ENCODE measurements around the gene INTS14.
A peak's percentile ranks its signal among the peaks of the same experiment; 100 is the strongest.

INTS14 gene

GRCh38 chr15:65645392-65645791 is 34.5 kb upstream of the INTS14 start:
- no peak overlapping the region for H3K4me3 Mint-ChIP-seq
- peaks cover 9% of the 10 kb centered on the region for H3K36me3 Mint-ChIP-seq (ENCODE audit: low read depth)
- peaks cover 5% of the 10 kb centered on the region for H3K4me1 Mint-ChIP-seq
- H3K9me3 Mint-ChIP-seq = no peaks in the 10 kb centered on the region
- no peak overlapping the region for H3K27ac Mint-ChIP-seq
- TF ChIP-seq CTCF (IDR thresholded peaks at IDR 0.05; ENCODE audit: unreplicated experiment in 3 of 3) = no peak
- no peaks in the 10 kb centered on the region for H3K27me3 Mint-ChIP-seq (ENCODE audit: low read depth)

- no peak for TF ChIP-seq CTCF (IDR thresholded peaks at IDR 0.05; ENCODE audit: unreplicated experiment in 3 of 3)
- Mint-ChIP-seq H3K36me3 (ENCODE audit: low read depth) (peaks cover 4% of the 10 kb centered on the region), H3K4me1 (peaks cover 5% of the 10 kb centered on the region), H3K27me3 (ENCODE audit: low read depth) (peaks cover 4% of the 10 kb centered on the region), H3K27ac (no peak overlapping the region), H3K4me3 (no peak overlapping the region), H3K9me3 (no peaks in the 10 kb centered on the region)
Measured at GRCh38 chr15:65644282-65644681, 33.4 kb upstream of the INTS14 start.

GRCh38 chr15:65642594-65642993 is 31.7 kb upstream of the INTS14 start:
- peaks cover 4% of the 10 kb centered on the region for H3K36me3 Mint-ChIP-seq (ENCODE audit: low read depth)
- no peak overlapping the region for H3K27ac Mint-ChIP-seq
- no peak overlapping the region for H3K4me3 Mint-ChIP-seq
- peaks cover 14% of the 10 kb centered on the region for H3K4me1 Mint-ChIP-seq
- peaks cover 7% of the 10 kb centered on the region for H3K27me3 Mint-ChIP-seq (ENCODE audit: low read depth)
- no peak for TF ChIP-seq CTCF (IDR thresholded peaks at IDR 0.05; ENCODE audit: unreplicated experiment in 3 of 3)
- H3K9me3 Mint-ChIP-seq = no peaks in the 10 kb centered on the region

GRCh38 chr15:65641768-65642475 is 31.0 kb upstream of the INTS14 start:
- H3K27ac Mint-ChIP-seq = no peak overlapping the region
- H3K27me3 Mint-ChIP-seq (ENCODE audit: low read depth) = peaks cover 7% of the 10 kb centered on the region
- TF ChIP-seq CTCF (IDR thresholded peaks at IDR 0.05; ENCODE audit: unreplicated experiment in 3 of 3) = no peak

GRCh38 chr15:65639509-65639908 is 28.6 kb upstream of the INTS14 start:
- H3K27ac Mint-ChIP-seq = no peak overlapping the region
- H3K36me3 Mint-ChIP-seq (ENCODE audit: low read depth) = no peaks in the 10 kb centered on the region
- H3K27me3 Mint-ChIP-seq (ENCODE audit: low read depth) = peaks cover 7% of the 10 kb centered on the region
- peaks cover 11% of the 10 kb centered on the region for H3K4me1 Mint-ChIP-seq
- H3K4me3 Mint-ChIP-seq = no peak overlapping the region
- no peak for TF ChIP-seq CTCF (IDR thresholded peaks at IDR 0.05; ENCODE audit: unreplicated experiment in 3 of 3)
- H3K9me3 Mint-ChIP-seq = no peaks in the 10 kb centered on the region

More at GRCh38 chr15:65641768-65642475, 31.0 kb upstream of the INTS14 start:
- Mint-ChIP-seq H3K36me3 (ENCODE audit: low read depth) (peaks cover 4% of the 10 kb centered on the region), H3K4me3 (no peak overlapping the region), H3K4me1 (peaks cover 16% of the 10 kb centered on the region), H3K9me3 (no peaks in the 10 kb centered on the region)

GRCh38 chr15:65638681-65639089 is 27.8 kb upstream of the INTS14 start:
- peaks cover 7% of the 10 kb centered on the region for H3K27me3 Mint-ChIP-seq (ENCODE audit: low read depth)
- no peak overlapping the region for H3K4me3 Mint-ChIP-seq
- peaks cover 11% of the 10 kb centered on the region for H3K4me1 Mint-ChIP-seq
- peak; percentile 68 to 89 (median 76) for TF ChIP-seq CTCF (IDR thresholded peaks at IDR 0.05; ENCODE audit: unreplicated experiment in 3 of 3)
- peak overlapping the region in 1 of 3 experiments; percentile 24 for H3K27ac Mint-ChIP-seq
- H3K9me3 Mint-ChIP-seq = no peaks in the 10 kb centered on the region
- no peaks in the 10 kb centered on the region for H3K36me3 Mint-ChIP-seq (ENCODE audit: low read depth)
